Activated CD4-positive, alpha-beta T cell treated with anti-CD3 and anti-CD28 coated beads, Interleukin-2, amount 10 ng/mL, durations not matched to agents 24 days and 14 days (primary cell): ENCODE results near the gene AHSA1. TPM values are rescaled to one million over a fixed set of nuclear protein-coding genes. Genes with fewer than 3 reads are reported as not detected.
"Not testable (repeated sequence)": the region's sequence is repeated elsewhere in the genome, so short reads cannot be mapped to it uniquely, and the experiment has no call there.

Source experiments
- DNase-seq: peaks from one replicate; pipeline ENCODE4 v3.0.0; 2022
- H3K27ac Mint-ChIP-seq: one replicate; pipeline ENCODE4 v1.8.0; 2022; ENCODE audit warnings: mild to moderate bottlenecking, mixed read lengths
- H3K27me3 Mint-ChIP-seq: one replicate; pipeline ENCODE4 v1.8.0; 2022; ENCODE audit warnings: mixed read lengths
- H3K36me3 Mint-ChIP-seq: one replicate; pipeline ENCODE4 v1.8.0; 2022; ENCODE audit warnings: low read depth, mild to moderate bottlenecking, mixed read lengths
- H3K4me1 Mint-ChIP-seq: one replicate; pipeline ENCODE4 v1.8.0; 2021; ENCODE audit warnings: mixed read lengths
- H3K4me3 Mint-ChIP-seq: one replicate; pipeline ENCODE4 v1.8.0; 2022; ENCODE audit warnings: mild to moderate bottlenecking, moderate library complexity, mixed read lengths
- H3K9me3 Mint-ChIP-seq: one replicate; pipeline ENCODE4 v1.8.0; 2021; ENCODE audit warnings: mixed read lengths
- intact Hi-C: fragments of 100-400 bp; cut with micrococcal nuclease; formaldehyde crosslinking; loops from one replicate; pipeline ENCODE4 v1.15.1; 2023
- total RNA-seq: library from RNA; stranded (reverse); gene quantifications from 2 replicates; pipeline ENCODE4 v1.2.3, GENCODE V29; 2022

AHSA1 gene
- total RNA-seq: 418 and 441 TPM in 2 replicates

DNA sequence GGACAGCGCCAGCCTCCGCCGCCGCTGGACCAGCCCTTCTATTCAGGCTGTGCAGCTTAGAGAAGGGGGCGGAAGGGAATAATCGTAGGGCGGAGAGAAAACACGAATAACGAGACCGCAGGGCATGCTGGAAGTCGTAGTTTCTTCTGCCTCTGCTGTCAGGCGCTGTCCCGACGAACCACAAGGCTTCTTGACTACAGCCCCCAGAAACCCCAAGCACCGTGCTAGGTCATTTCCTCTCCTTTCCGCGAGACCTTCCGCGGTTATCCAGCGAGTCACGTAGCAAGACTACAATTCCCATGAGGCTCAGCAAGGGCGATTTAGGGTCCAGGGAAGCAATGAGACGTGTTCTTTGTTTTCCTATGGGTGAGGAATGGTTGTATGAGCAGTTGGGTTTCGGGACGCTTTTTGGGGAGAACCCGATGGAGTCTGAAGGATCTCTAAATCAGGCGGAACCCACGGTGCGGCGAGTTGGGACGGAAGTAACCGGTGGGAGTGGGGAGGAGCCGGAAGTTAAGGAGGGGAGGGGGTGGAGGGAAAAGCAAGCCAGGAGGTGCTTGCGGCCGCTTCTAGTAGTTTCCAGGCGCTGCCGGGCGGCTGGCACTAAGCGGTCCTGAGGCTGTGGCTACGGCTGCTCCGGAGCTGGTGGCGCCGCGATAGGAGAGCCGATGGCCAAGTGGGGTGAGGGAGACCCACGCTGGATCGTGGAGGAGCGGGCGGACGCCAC lies at the start of gene AHSA1, which contains the start of gene VIPAS39:
AHSA1 (plus strand) TSS at position 572 of the 727 bp plus-strand sequence; CDS start at position 669, 97 bp downstream.
VIPAS39 (minus strand) TSS at position 80 of the 727 bp plus-strand sequence. CDS start 3,499 bp downstream, outside the sequence.
- peak; percentile 98 for DNase-seq
- intact Hi-C loops: loop anchor here (1.0 to 10.0 kb wide), 12 partner anchors 80 to 1793 kb away; partner anchors contain the start of genes ADCK1, ALKBH1, ANGEL1 and CIPC
- Mint-ChIP-seq H3K4me3 (peak within 1 kb of the TSS; percentile 100), H3K27ac (peak within 1 kb of the TSS; percentile 100), H3K27me3 (no peaks in the 10 kb centered on the region), H3K36me3 (peaks cover 44% of the 10 kb centered on the region), H3K4me1 (peaks cover 27% of the 10 kb centered on the region), H3K9me3 (no peaks in the 10 kb centered on the region)

DNA sequence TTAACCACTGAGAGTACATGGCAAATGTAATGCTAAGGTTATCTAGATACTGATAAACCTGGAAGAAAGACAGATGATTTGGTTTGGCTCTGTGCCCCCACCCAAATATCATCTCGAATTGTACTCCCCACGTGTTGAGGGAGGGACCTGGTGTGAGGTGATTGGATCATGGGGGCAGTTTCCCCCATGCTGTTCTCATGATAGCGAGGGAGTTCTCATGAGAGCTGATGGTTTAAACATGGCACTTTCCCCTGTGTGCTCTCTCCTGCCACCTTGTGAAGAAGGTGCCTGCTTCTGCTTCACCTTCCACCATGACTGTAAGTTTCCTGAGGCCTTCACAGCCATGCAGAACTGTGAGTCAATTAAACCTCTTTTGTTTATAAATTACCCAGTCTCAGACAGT lies 48.8 kb upstream of the AHSA1 start:
- no peak overlapping the region for H3K4me3 Mint-ChIP-seq
- H3K27me3 Mint-ChIP-seq: no peaks in the 10 kb centered on the region
- H3K36me3 Mint-ChIP-seq: no peaks in the 10 kb centered on the region
- peak; percentile 64 for DNase-seq
- intact Hi-C loops: no loop called here
- no peaks in the 10 kb centered on the region for H3K9me3 Mint-ChIP-seq
- peaks cover 13% of the 10 kb centered on the region for H3K4me1 Mint-ChIP-seq
- no peak overlapping the region for H3K27ac Mint-ChIP-seq

- H3K36me3 Mint-ChIP-seq, H3K9me3 Mint-ChIP-seq, H3K27me3 Mint-ChIP-seq, H3K27ac Mint-ChIP-seq, DNase-seq, intact Hi-C loops, H3K4me1 Mint-ChIP-seq, H3K4me3 Mint-ChIP-seq: not testable (repeated sequence)
Observed at GRCh38 chr14:77415403-77416030, 42.4 kb upstream of the AHSA1 start.

- DNase-seq, H3K9me3 Mint-ChIP-seq, H3K4me3 Mint-ChIP-seq, H3K27me3 Mint-ChIP-seq, intact Hi-C loops, H3K4me1 Mint-ChIP-seq, H3K27ac Mint-ChIP-seq, H3K36me3 Mint-ChIP-seq: not testable (repeated sequence)
Observed at GRCh38 chr14:77416098-77416497, 41.8 kb upstream of the AHSA1 start.

GRCh38 chr14:77416836-77417235 lies 41.1 kb upstream of the AHSA1 start:
- H3K36me3 Mint-ChIP-seq: peaks cover 15% of the 10 kb centered on the region
- intact Hi-C loops: no loop called here
- no peaks in the 10 kb centered on the region for H3K27me3 Mint-ChIP-seq
- H3K4me1 Mint-ChIP-seq: no peaks in the 10 kb centered on the region
- DNase-seq: no peak
- peaks cover 6% of the 10 kb centered on the region for H3K9me3 Mint-ChIP-seq
- H3K27ac Mint-ChIP-seq: no peak overlapping the region
- no peak overlapping the region for H3K4me3 Mint-ChIP-seq

- Mint-ChIP-seq H3K4me3 (no peak overlapping the region), H3K4me1 (no peaks in the 10 kb centered on the region), H3K9me3 (peaks cover 6% of the 10 kb centered on the region), H3K27me3 (no peaks in the 10 kb centered on the region), H3K36me3 (peaks cover 39% of the 10 kb centered on the region), H3K27ac (no peak overlapping the region)
- no peak for DNase-seq
- intact Hi-C loops: no loop called here
Observed at GRCh38 chr14:77421201-77421600, 36.7 kb upstream of the AHSA1 start.

DNA sequence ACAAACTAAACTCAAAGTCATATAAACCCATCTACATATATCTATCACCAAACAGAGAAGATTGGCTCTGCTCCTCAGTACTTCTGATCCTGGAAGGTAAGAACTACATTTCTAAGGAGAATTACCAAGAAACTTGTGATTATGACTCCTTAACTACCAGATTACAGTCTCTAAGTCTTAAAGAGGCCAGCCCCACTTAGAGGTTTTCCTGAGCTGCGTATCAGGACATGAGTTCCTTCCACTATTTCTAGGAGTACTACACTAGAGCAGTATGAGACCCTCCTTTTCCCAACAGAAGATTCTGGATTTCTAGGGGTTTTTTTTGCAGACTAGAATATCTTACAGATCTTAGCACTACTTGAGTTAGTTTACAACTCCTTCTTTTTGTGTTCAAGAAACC lies 34.5 kb upstream of the AHSA1 start, which contains the start of gene NOXRED1:
NOXRED1 (minus strand) TSS at position 101 of the 400 bp plus-strand sequence. CDS start 634 bp downstream, outside the sequence.
- H3K36me3 Mint-ChIP-seq: peaks cover 58% of the 10 kb centered on the region
- H3K4me3 Mint-ChIP-seq: no peak within 1 kb of the TSS
- H3K27ac Mint-ChIP-seq: no peak within 1 kb of the TSS
- H3K9me3 Mint-ChIP-seq: peaks cover 6% of the 10 kb centered on the region
- intact Hi-C loops: no loop called here
- no peaks in the 10 kb centered on the region for H3K4me1 Mint-ChIP-seq
- no peak for DNase-seq
- H3K27me3 Mint-ChIP-seq: no peaks in the 10 kb centered on the region

DNA sequence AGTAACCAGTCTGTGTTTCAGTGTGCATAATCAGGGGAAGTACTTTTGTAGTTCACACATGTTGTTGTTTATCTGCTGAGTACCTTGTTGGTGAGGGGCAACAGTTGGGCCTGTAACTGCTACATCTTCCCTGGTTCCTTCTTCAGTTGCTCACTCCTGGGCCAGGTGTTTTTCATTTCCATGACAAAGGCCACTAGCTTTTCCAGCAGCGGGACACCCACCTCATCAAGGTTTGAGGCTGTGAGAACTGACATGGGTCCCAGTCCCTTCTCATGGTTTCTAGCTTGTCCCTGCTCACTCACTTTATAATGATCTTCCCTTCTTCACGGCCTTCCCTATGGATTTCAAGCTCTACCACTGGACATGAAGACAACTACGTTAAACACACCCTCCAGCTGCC lies 33.0 kb upstream of the AHSA1 start:
- no peaks in the 10 kb centered on the region for H3K4me1 Mint-ChIP-seq

DNA sequence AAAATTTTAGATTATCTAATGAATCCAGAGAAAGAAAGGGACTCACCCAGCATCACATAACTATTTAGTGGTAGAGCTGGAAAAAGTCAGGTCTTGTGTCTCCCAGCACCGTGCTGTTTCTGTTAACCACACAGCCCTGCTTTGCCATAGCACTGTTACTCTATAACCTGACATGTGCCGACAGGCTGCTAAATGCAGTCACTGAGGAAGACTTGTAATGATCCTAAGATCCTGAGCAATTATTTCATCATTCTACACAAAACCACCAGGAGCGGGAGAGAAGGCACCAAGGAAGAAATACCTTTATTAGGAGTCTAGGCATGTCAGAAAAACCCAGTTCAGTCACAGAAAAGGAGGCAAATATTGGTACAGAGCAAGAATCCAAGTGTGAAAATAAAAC lies 31.5 kb upstream of the AHSA1 start:
- H3K36me3 Mint-ChIP-seq: peaks cover 65% of the 10 kb centered on the region

More for the DNA sequence above, 33.0 kb upstream of the AHSA1 start:
- DNase-seq: no peak
- intact Hi-C loops: no loop called here
- Mint-ChIP-seq H3K27ac (no peak overlapping the region), H3K4me3 (no peak overlapping the region), H3K27me3 (no peaks in the 10 kb centered on the region), H3K9me3 (peaks cover 3% of the 10 kb centered on the region), H3K36me3 (peaks cover 64% of the 10 kb centered on the region)

GRCh38 chr14:77436042-77436441 lies 21.9 kb upstream of the AHSA1 start:
- Mint-ChIP-seq H3K27ac (no peak overlapping the region), H3K36me3 (peaks cover 36% of the 10 kb centered on the region), H3K4me1 (no peaks in the 10 kb centered on the region)

More for the DNA sequence above, 31.5 kb upstream of the AHSA1 start:
- H3K9me3 Mint-ChIP-seq: no peaks in the 10 kb centered on the region
- no peaks in the 10 kb centered on the region for H3K4me1 Mint-ChIP-seq
- intact Hi-C loops: no loop called here
- no peak overlapping the region for H3K4me3 Mint-ChIP-seq
- no peak overlapping the region for H3K27ac Mint-ChIP-seq
- no peak for DNase-seq
- no peaks in the 10 kb centered on the region for H3K27me3 Mint-ChIP-seq

DNA sequence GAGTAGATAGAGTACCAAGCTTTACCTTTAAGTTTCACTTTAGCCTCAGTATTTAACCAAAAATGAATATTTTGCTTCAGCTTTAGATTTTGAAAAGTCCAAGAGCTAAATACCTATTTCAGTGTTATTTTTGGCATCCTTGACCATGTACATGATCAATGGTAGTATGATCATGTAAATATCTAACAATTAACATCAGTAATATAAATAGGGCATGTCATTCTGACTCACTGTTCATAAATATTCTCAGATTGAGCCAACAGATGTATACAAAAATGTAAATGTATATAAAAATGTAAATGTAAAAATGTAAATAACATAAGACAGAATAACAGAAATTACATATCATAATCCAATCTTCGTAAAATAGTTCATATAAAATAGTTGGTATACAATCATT lies 19.3 kb upstream of the AHSA1 start:
- Mint-ChIP-seq H3K4me1 (no peaks in the 10 kb centered on the region), H3K36me3 (peaks cover 51% of the 10 kb centered on the region), H3K27me3 (no peaks in the 10 kb centered on the region), H3K4me3 (no peak overlapping the region), H3K27ac (no peak overlapping the region), H3K9me3 (no peaks in the 10 kb centered on the region)
- intact Hi-C loops: no loop called here
- no peak for DNase-seq

More at GRCh38 chr14:77436042-77436441, 21.9 kb upstream of the AHSA1 start:
- Mint-ChIP-seq H3K9me3 (no peaks in the 10 kb centered on the region), H3K27me3 (no peaks in the 10 kb centered on the region), H3K4me3 (no peak overlapping the region)
- intact Hi-C loops: no loop called here
- DNase-seq: no peak

GRCh38 chr14:77439861-77440260 lies 18.0 kb upstream of the AHSA1 start:
- DNase-seq: no peak
- intact Hi-C loops: no loop called here
- Mint-ChIP-seq H3K9me3 (no peaks in the 10 kb centered on the region), H3K4me3 (no peak overlapping the region), H3K36me3 (peaks cover 47% of the 10 kb centered on the region), H3K4me1 (no peaks in the 10 kb centered on the region), H3K27me3 (no peaks in the 10 kb centered on the region), H3K27ac (no peak overlapping the region)

GRCh38 chr14:77442196-77442595 lies 15.7 kb upstream of the AHSA1 start:
- H3K36me3 Mint-ChIP-seq: peaks cover 41% of the 10 kb centered on the region
- no peaks in the 10 kb centered on the region for H3K27me3 Mint-ChIP-seq
- no peaks in the 10 kb centered on the region for H3K4me1 Mint-ChIP-seq
- H3K9me3 Mint-ChIP-seq: no peaks in the 10 kb centered on the region
- no peak for DNase-seq
- no peak overlapping the region for H3K4me3 Mint-ChIP-seq
- no peak overlapping the region for H3K27ac Mint-ChIP-seq
- intact Hi-C loops: no loop called here

DNA sequence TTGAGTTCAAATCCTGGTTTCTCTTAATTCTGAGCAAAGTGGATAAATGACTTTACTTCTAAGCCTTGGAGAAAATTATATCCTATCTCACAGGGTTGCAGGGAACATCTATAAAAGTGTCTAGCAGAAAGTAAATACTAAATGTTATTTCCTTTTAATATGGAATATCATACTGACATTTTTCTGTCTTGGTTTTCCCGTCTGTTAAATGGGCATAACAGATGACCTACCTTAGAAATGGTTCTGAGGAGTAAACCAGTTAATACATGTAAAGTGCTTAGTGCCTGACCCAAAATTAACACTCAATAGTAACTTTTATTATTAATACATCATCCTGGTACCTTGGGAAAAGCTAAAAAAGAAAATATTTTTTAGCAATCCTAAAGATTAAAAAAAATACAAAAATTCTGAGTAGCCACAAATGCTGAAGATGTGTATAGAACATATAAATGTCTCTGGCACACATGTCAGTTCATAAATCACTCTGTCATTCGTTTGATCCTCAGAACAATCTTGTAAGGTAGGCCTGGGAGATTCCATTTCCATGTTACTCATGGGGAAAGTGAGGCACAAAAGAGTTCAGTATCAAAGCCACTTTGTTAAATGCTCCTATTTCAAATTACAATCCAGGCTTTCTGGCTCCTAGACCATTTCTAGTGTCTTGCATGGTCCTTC lies 1.8 kb upstream of the AHSA1 start:
- Mint-ChIP-seq H3K27me3 (no peaks in the 10 kb centered on the region), H3K36me3 (peaks cover 36% of the 10 kb centered on the region), H3K4me3 (peak overlapping the region; percentile 100), H3K9me3 (no peaks in the 10 kb centered on the region), H3K4me1 (peaks cover 27% of the 10 kb centered on the region), H3K27ac (no peak overlapping the region)
- no peak for DNase-seq
- intact Hi-C loops: loop anchor here (2.0 to 10.0 kb wide), 4 partner anchors 161 to 1791 kb away; partner anchors contain the start of genes ANGEL1, ERG28, SPTLC2 and TTLL5
